Bronchial smooth muscle cell (primary cell): ENCODE measurements around the gene FLRT2. TPM values are rescaled to one million over a fixed set of nuclear protein-coding genes. Genes with fewer than 3 reads are reported as not detected.

Experiments used
- total RNA-seq: library from RNA; depleted of rRNA; stranded (reverse); fragments of >200 nt; gene quantifications from 2 replicates; pipeline ENCODE4 v1.2.1, GENCODE V29; 2014

FLRT2 gene, protein sequence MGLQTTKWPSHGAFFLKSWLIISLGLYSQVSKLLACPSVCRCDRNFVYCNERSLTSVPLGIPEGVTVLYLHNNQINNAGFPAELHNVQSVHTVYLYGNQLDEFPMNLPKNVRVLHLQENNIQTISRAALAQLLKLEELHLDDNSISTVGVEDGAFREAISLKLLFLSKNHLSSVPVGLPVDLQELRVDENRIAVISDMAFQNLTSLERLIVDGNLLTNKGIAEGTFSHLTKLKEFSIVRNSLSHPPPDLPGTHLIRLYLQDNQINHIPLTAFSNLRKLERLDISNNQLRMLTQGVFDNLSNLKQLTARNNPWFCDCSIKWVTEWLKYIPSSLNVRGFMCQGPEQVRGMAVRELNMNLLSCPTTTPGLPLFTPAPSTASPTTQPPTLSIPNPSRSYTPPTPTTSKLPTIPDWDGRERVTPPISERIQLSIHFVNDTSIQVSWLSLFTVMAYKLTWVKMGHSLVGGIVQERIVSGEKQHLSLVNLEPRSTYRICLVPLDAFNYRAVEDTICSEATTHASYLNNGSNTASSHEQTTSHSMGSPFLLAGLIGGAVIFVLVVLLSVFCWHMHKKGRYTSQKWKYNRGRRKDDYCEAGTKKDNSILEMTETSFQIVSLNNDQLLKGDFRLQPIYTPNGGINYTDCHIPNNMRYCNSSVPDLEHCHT
- total RNA-seq, result 0.77 and 9.3 TPM in 2 replicates

DNA sequence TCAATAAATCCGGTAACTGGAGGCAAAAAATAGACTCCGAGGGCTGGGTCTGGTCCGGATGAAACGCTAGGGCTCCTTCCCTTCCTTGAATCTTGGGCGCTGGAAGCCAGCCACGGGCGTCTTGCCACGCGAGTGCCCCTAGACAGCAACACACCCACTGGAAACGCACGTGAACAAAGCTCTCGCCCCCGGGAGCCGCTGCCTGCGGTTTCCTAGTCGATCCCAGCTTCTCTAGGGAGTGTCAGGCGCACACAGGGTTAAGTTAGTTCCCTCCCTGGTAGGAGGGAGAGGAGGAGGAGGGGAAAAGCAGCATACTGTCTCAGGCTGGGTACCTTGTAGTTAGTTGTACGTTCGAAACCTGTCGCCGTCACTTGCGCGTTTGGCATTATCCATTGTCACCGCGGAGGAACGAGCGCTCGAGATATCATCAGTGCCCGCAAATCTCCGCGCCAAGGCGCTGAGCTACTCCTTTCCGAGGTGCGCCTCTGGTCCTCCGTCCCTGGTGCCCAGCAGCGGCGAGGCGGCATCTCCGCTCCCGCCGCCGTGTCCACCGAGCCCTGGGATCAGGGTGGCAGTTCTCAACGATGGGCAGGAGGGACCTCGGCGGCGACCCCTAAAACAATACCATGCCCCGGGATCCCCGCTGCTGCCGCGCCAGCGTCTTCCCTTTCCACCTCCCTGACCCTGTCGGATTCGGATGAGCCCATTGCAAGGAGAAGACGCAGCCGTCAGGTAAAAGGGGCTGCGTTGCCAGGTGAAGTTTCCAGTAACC is at the start of gene FLRT2:
FLRT2 (plus strand) TSS at position 342 of the 772 bp plus-strand sequence. CDS start 91,371 bp downstream, outside the sequence.

